Measurements from ENCODE around the gene THSD4.

GRCh38 chr15:71151081-71151480, 35.8 kb downstream of the THSD4 start:
- TF ChIP-seq CTCF (IDR thresholded peaks at IDR 0.05) (no peak), POLR2A (IDR thresholded peaks at IDR 0.05) (no peak)
